ENCODE measurements around the gene ABCA7. TPM values are rescaled to one million over a fixed set of nuclear protein-coding genes. Genes with fewer than 3 reads are reported as not detected.

Gene ABCA7
- total and polyA plus RNA-seq, 2 of the 13 experiments (the other 11 are each of a cell fraction or from before 2014, with no cell fraction given) = 4.4 to 32.4 TPM

- CTCF ChIA-PET (ENCODE audit: low intra/inter-chr PET ratio, low total read pairs) = no interaction called here
- 94% methylated on average over 10 of the region's 32 CpGs for WGBS (ENCODE audit: low lambda C conversion rate)
- Histone ChIP-seq H3K4me2 (ENCODE audit: low read depth, low read length) (peak overlapping the region; percentile 85), H3K27ac (ENCODE audit: extremely low read length, insufficient read depth, low read length) (no peak overlapping the region), H3K9ac (ENCODE audit: insufficient read depth, low read depth, low read length) (no peak overlapping the region), H3K4me3 (replicated peaks in 1 of 3; ENCODE audit: insufficient read depth in 1 of 3, low read depth in 2 of 3, low read length in 3 of 3) (peak overlapping the region in 2 of 3 experiments; percentile 89 to 92; a peak in 2 of 6 replicates), H3K36me3 (replicated peaks in 1 of 2; ENCODE audit: control insufficient read depth in 1 of 2, insufficient read depth in 2 of 2, low read length in 2 of 2) (peaks cover 10 to 20% of the 10 kb centered on the region in 2 experiments; a peak in 4 of 5 replicates), H3K27me3 (ENCODE audit: control insufficient read depth in 1 of 2, insufficient read depth in 2 of 2, low read length in 2 of 2) (no peaks in the 10 kb centered on the region), H2AFZ (ENCODE audit: low read length) (no peak overlapping the region), H3K9me3 (ENCODE audit: low read length) (no peaks in the 10 kb centered on the region), H4K20me1 (ENCODE audit: insufficient read depth, low read length) (peaks cover 15% of the 10 kb centered on the region; the same call in 1 of the 2 replicates), H3K4me1 (ENCODE audit: insufficient read depth, low read length) (peaks cover 52% of the 10 kb centered on the region), H3K79me2 (ENCODE audit: insufficient read depth, low read length) (peaks cover 11% of the 10 kb centered on the region)
- no TSS peak for BruUV-seq (replicated peaks)
- ATAC-seq (no peak), FAIRE-seq (no peak), DNase-seq (ENCODE audit: low spot score) (no peak)
- POLR2A ChIA-PET = no interaction called here
- in situ Hi-C loops (cut with HindIII; ENCODE audit: extremely low pct_ligation_motif_present, low pct_unique_long_range_greater_than_20kb) = no loop called here
- intact Hi-C loops (cut with micrococcal nuclease; ENCODE audit: unreplicated experiment) = loop anchor here (10.0 kb wide), 1 partner anchor 51 kb away; no protein-coding TSS in a partner anchor
- no peak for TF ChIP-seq ZIK1 (CRISPR knock-in tag; IDR thresholded peaks at IDR 0.05; ENCODE audit: borderline replicate concordance, low read depth)
- TF ChIP-seq PCBP2 (optimal IDR thresholded peaks at IDR 0.05; ENCODE audit: low read depth, low read length, poor library complexity, severe bottlenecking) = no peak
- TF ChIP-seq ATF3 (CRISPR knock-in tag; IDR thresholded peaks at IDR 0.05) = no peak
- TF ChIP-seq ZNF543 (CRISPR knock-in tag; IDR thresholded peaks at IDR 0.05) = no peak
- peak; percentile 41 for TF ChIP-seq AGO2 (optimal IDR thresholded peaks at IDR 0.05; ENCODE audit: low read depth, low read length)
- TF ChIP-seq AKAP8 (CRISPR knock-in tag; IDR thresholded peaks at IDR 0.05) = peak; percentile 12; the same call in 1 of the 2 replicates
- no peak for TF ChIP-seq ZNF775 (CRISPR knock-in tag; IDR thresholded peaks at IDR 0.05; ENCODE audit: borderline replicate concordance)
- no peak for TF ChIP-seq FOXK2 (IDR thresholded peaks at IDR 0.05)
- TF ChIP-seq NFAT5 (CRISPR knock-in tag; IDR thresholded peaks at IDR 0.05) = no peak
- TF ChIP-seq NR2F1 (CRISPR knock-in tag; IDR thresholded peaks at IDR 0.05) = no peak
- TF ChIP-seq RBM39 (IDR thresholded peaks at IDR 0.05; ENCODE audit: low read depth, low read length, poor library complexity, severe bottlenecking) = no peak
- TF ChIP-seq ZNF7 (CRISPR knock-in tag; IDR thresholded peaks at IDR 0.05) = no peak
- TF ChIP-seq RBFOX2 (IDR thresholded peaks at IDR 0.05; ENCODE audit: low read depth, low read length) = peak; percentile 18
- no peak for TF ChIP-seq ZNF678 (CRISPR knock-in tag; IDR thresholded peaks at IDR 0.05)
- TF ChIP-seq YEATS2 (CRISPR knock-in tag; IDR thresholded peaks at IDR 0.05; ENCODE audit: borderline replicate concordance) = no peak
- no peak for TF ChIP-seq HNRNPH1 (optimal IDR thresholded peaks at IDR 0.05; ENCODE audit: low read depth, low read length)
- peak; percentile 2 for TF ChIP-seq HNRNPLL (IDR thresholded peaks at IDR 0.05; ENCODE audit: low read depth, low read length, poor library complexity, severe bottlenecking)
Measured at GRCh38 chr19:1105873-1106840, 66.2 kb downstream of the ABCA7 start.

Measured in HepG2 (cell line).